Right atrium auricular region (tissue), 2 donors: ENCODE measurements around the gene LIPK. TPM values are rescaled to one million over a fixed set of nuclear protein-coding genes. Genes with fewer than 3 reads are reported as not detected.
"Not testable (repeated sequence)": the region's sequence is repeated elsewhere in the genome, so short reads cannot be mapped to it uniquely, and the experiment has no call there.

Source experiments
- DNase-seq: peaks from one replicate; pipeline ENCODE4 v3.0.0-alpha.2; 2019; ENCODE audit warnings: low spot score
- H3K27ac ChIP-seq, 2 donors: fragments of 200-600 bp; sonication (generic); 1 replicate in 1 of 2; 2 replicates in 1 of 2; pipeline ENCODE4 v1.5.1; 2016 to 2019
- H3K27me3 ChIP-seq, 2 donors: fragments of 200-600 bp; sonication (generic); one replicate each; pipeline versions ENCODE4 v1.5.1 to v1.6.0; 2017 to 2019
- H3K36me3 ChIP-seq: fragments of 200-600 bp; sonication (generic); one replicate; pipeline ENCODE4 v1.5.1; 2016
- H3K4me1 ChIP-seq, 2 donors: fragments of 200-600 bp; sonication (generic); one replicate each; pipeline versions ENCODE4 v1.5.1 to v1.6.0; 2017 to 2019
- H3K4me3 ChIP-seq, 2 donors: fragments of 200-600 bp; sonication (generic); 1 replicate in 1 of 2; 2 replicates in 1 of 2; pipeline ENCODE4 v1.5.1; 2017 to 2019; ENCODE audit warnings: mild to moderate bottlenecking in 1 of 2, moderate library complexity in 1 of 2
- H3K9me3 ChIP-seq, 2 donors: fragments of 200-600 bp; sonication (generic); one replicate each; pipeline ENCODE4 v1.5.1; 2019
- CTCF ChIP-seq, 2 donors: fragments of 200-600 bp; sonication (generic); IDR thresholded peaks; one replicate each; pipeline ENCODE4 v1.5.1; 2019; ENCODE audit warnings: antibody characterized with exemption in 2 of 2
- total RNA-seq, 2 donors: library from RNA; depleted of rRNA; stranded (reverse); fragments of >200 nt; gene quantifications; one replicate each; pipeline ENCODE4 v1.1.0, GENCODE V29; 2016

Gene LIPK
- total RNA-seq, 2 donors from 2014 or later, result not detected

- no peak for DNase-seq
- no peaks in the 10 kb centered on the region for H3K4me1 ChIP-seq
- H3K27me3 ChIP-seq, result no peaks in the 10 kb centered on the region
- H3K4me3 ChIP-seq, result no peak overlapping the region
- no peaks in the 10 kb centered on the region for H3K36me3 ChIP-seq
- TF ChIP-seq CTCF (IDR thresholded peaks at IDR 0.05), result no peak
- no peaks in the 10 kb centered on the region for H3K9me3 ChIP-seq
- H3K27ac ChIP-seq, result no peak overlapping the region
Measured at GRCh38 chr10:88707429-88708155, 1.5 kb downstream of the LIPK start.

DNA sequence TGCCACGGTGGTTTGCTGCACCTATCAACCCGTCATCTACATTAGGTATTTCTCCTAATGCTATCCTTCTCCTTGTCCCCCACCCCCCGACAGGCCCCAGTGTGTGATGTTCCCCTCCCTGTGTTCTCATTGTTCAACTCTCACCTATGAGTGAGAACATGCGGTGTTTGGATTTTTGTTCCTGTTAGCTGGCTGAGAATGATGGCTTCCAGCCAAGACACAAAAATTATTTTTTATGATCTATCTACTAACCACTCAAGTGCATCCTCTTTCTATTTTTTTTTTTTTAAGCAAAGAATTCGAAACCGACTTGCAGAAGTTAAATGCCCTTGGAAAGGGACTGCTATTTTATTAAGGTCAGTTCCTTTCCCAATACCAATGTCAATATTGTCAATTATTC lies 3.3 kb downstream of the LIPK start:
- not testable (repeated sequence) for H3K27me3 ChIP-seq, H3K27ac ChIP-seq

GRCh38 chr10:88715517-88715916 lies 9.5 kb downstream of the LIPK start:
- no peak for DNase-seq
- H3K9me3 ChIP-seq, result no peaks in the 10 kb centered on the region
- H3K27me3 ChIP-seq, result no peaks in the 10 kb centered on the region
- TF ChIP-seq CTCF (IDR thresholded peaks at IDR 0.05), result no peak
- no peaks in the 10 kb centered on the region for H3K4me1 ChIP-seq
- H3K36me3 ChIP-seq, result no peaks in the 10 kb centered on the region
- H3K4me3 ChIP-seq, result no peak overlapping the region
- H3K27ac ChIP-seq, result no peak overlapping the region

More for the DNA sequence above, 3.3 kb downstream of the LIPK start:
- H3K4me1 ChIP-seq, H3K36me3 ChIP-seq, DNase-seq, H3K9me3 ChIP-seq, H3K4me3 ChIP-seq: not testable (repeated sequence)

DNA sequence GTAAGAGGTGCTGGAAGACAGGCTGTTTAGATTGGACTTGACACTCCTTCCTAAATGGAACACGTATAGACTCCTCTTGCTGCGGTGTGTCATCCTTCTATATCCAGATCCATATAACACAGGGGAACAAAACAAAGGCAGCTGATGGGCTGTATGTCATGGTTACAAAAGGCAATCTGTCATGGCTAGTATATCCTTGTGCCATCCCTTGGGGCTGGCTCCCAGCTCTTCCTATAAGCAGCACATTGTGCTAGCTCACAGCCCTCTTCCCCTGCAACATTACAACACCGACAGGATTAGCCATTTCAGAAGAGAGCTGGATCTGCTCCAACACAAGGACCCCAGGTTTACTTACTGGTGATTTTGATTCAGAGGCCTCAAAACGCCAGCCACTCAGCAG lies 15.3 kb downstream of the LIPK start:
- no peak for TF ChIP-seq CTCF (IDR thresholded peaks at IDR 0.05)
- Histone ChIP-seq H3K27me3 (no peaks in the 10 kb centered on the region), H3K36me3 (no peaks in the 10 kb centered on the region), H3K9me3 (no peaks in the 10 kb centered on the region), H3K4me3 (no peak overlapping the region), H3K4me1 (no peaks in the 10 kb centered on the region), H3K27ac (no peak overlapping the region)
- no peak for DNase-seq

DNA sequence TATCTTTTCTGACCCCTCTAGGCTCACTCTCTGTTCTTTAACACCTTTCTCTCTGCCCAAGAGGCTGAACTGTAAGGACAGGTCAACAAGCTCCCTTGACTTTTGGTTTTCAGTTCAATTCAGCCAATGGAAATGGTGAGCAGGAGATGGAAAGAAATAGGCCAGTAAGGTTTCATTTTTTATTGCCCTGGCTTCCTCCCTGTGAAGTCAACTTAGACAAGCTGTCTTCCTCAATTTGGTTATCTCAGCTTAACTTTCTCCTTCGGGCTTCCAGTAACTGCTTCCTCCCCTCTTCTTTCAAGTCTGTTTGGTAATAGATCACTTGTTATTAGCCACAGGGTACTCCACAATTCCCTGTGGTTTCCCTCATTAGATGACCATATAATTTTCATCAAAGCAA lies 19.7 kb downstream of the LIPK start:
- Histone ChIP-seq H3K4me3 (no peak overlapping the region), H3K9me3 (no peaks in the 10 kb centered on the region), H3K27me3 (no peaks in the 10 kb centered on the region), H3K27ac (no peak overlapping the region), H3K36me3 (no peaks in the 10 kb centered on the region), H3K4me1 (no peaks in the 10 kb centered on the region)
- no peak for TF ChIP-seq CTCF (IDR thresholded peaks at IDR 0.05)
- no peak for DNase-seq

DNA sequence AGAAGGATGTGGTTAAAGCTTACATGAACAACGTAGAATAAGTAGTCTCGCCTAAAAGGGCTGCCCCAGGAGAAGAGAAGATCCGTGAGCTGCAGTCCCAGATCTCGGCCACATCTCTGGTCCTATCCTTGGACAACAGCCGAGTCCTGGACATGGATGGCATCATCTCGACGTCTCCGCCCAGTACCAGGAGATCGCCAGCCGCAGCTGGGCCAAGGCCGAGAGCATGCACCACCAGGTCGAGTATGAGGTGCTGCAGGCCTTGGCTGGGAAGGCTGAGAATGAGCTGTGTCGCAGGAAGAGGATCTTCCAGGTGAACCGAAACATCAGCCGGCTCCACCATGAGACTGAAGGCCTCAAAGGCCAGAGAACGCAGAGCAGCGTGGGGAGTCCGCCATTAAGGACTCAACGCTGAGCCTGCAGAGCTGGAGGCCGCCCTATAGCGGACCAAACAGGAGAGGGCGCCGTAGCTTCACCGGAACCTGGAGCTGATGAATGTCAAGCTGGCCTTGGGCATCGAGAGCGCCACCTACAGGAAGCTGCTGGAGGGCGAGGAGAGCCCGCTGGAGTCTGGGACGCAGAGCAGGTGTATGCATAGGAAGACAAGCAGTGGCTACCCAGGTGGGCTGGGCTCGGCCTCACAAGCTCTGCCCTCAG lies 22.2 kb downstream of the LIPK start:
- no peaks in the 10 kb centered on the region for H3K27me3 ChIP-seq
- DNase-seq, result no peak

More for the DNA sequence above, 22.2 kb downstream of the LIPK start:
- Histone ChIP-seq H3K4me1 (no peaks in the 10 kb centered on the region), H3K4me3 (no peak overlapping the region), H3K36me3 (no peaks in the 10 kb centered on the region), H3K27ac (no peak overlapping the region), H3K9me3 (no peaks in the 10 kb centered on the region)
- peak in 1 of 2 donors; percentile 11 for TF ChIP-seq CTCF (IDR thresholded peaks at IDR 0.05)
